NCI-H2107 treated with DMSO at 0.1 percent for 48 hours (cell line): ENCODE results near the gene CD300LD.

ENCODE experiments used
- DNase-seq: peaks from one replicate; lab custom pipeline; 2025; ENCODE audit not compliant: unreplicated experiment; lab: John Stamatoyannopoulos, UW

Gene CD300LD

GRCh38 chr17:74545843-74546230, 46.2 kb downstream of the CD300LD start, which contains the start of gene CD300C:
Gene CD300C, minus strand, starts transcription at chr17:74546115. Its CDS starts 333 bp downstream, at chr17:74545782.
- no peak for DNase-seq

- DNase-seq: no peak
Measured at GRCh38 chr17:74544991-74545842, 46.9 kb downstream of the CD300LD start.

GRCh38 chr17:74543891-74544760, 48.0 kb downstream of the CD300LD start:
- DNase-seq: no peak

- no peak for DNase-seq
Measured at GRCh38 chr17:74543406-74543805, 48.7 kb downstream of the CD300LD start.

- DNase-seq: no peak
Measured at GRCh38 chr17:74542727-74543383, 49.2 kb downstream of the CD300LD start.

- DNase-seq: no peak
Measured at GRCh38 chr17:74542166-74542565, 49.9 kb downstream of the CD300LD start.

- no peak for DNase-seq
Measured at GRCh38 chr17:74541176-74542111, 50.6 kb downstream of the CD300LD start.

- DNase-seq: no peak
Measured at GRCh38 chr17:74539281-74539820, 52.7 kb downstream of the CD300LD start.

- DNase-seq: no peak
Measured at GRCh38 chr17:74536890-74537289, 55.2 kb downstream of the CD300LD start.

- no peak for DNase-seq
Measured at GRCh38 chr17:74532115-74532514, 60.0 kb downstream of the CD300LD start.

- no peak for DNase-seq
Measured at GRCh38 chr17:74531231-74531761, 60.8 kb downstream of the CD300LD start, which contains the start of gene CD300LB. Gene CD300LB, minus strand, starts transcription at chr17:74531475. Its CDS starts 125 bp downstream, at chr17:74531350.

- no peak for DNase-seq
Measured at GRCh38 chr17:74530831-74531150, 61.3 kb downstream of the CD300LD start.
